ENCODE results near the gene NEURL3. TPM values are rescaled to one million over a fixed set of nuclear protein-coding genes. Genes with fewer than 3 reads are reported as not detected.

Gene NEURL3
- polyA plus RNA-seq, 3 donors: not detected

GRCh38 chr2:96503637-96504243, 1.4 kb downstream of the NEURL3 start:
- Histone ChIP-seq H3K9me3 (replicated peaks in 1 of 2; ENCODE audit: control insufficient read depth in 1 of 2, insufficient read depth in 1 of 2, low read length in 2 of 2) (no peaks in the 10 kb centered on the region), H3K27me3 (ENCODE audit: control insufficient read depth in 2 of 2, insufficient read depth in 2 of 2, low read length in 2 of 2) (no peaks in the 10 kb centered on the region), H3K79me2 (ENCODE audit: insufficient read depth, low read length) (no peaks in the 10 kb centered on the region), H3K9ac (ENCODE audit: insufficient read depth, low read length, poor library complexity, severe bottlenecking) (no peak overlapping the region), H3K27ac (ENCODE audit: low read depth in 1 of 2, low read length in 2 of 2) (no peak overlapping the region), H3K4me1 (ENCODE audit: control insufficient read depth in 1 of 2, insufficient read depth in 2 of 2, low read length in 2 of 2) (peaks cover 10 to 18% of the 10 kb centered on the region in 2 donors), H2AFZ (ENCODE audit: insufficient read depth, low read depth, low read length, poor library complexity, severe bottlenecking) (no peak overlapping the region), H3K36me3 (replicated peaks in 1 of 2; ENCODE audit: control insufficient read depth in 1 of 2, insufficient read depth in 2 of 2, low read length in 2 of 2) (no peaks in the 10 kb centered on the region), H3K4me2 (replicated peaks; ENCODE audit: extremely low read depth, low read length, poor library complexity, severe bottlenecking) (no peak overlapping the region), H4K20me1 (ENCODE audit: insufficient read depth, low read length) (no peaks in the 10 kb centered on the region), H3K4me3 (replicated peaks in 1 of 3; ENCODE audit: low read depth in 2 of 3, low read length in 3 of 3) (no peak overlapping the region)
- no peak for TF ChIP-seq CTCF (IDR thresholded peaks at IDR 0.05)
- Mint-ChIP-seq H3K27ac (no peak overlapping the region), H3K27me3 (ENCODE audit: low read depth in 3 of 3) (peaks cover 3 to 21% (median 14%) of the 10 kb centered on the region in 3 donors), H3K4me1 (peaks cover 11% of the 10 kb centered on the region), H3K4me3 (no peak overlapping the region), H3K36me3 (no peaks in the 10 kb centered on the region), H3K9me3 (peaks cover 0 to 6% (median 0%) of the 10 kb centered on the region in 7 donors)
- 97% methylated on average over 6 of the region's 12 CpGs for WGBS (ENCODE audit: insufficient coverage)
- intact Hi-C loops (cut with micrococcal nuclease): no loop called here
- DNase-seq: no peak

- Histone ChIP-seq H4K20me1 (ENCODE audit: insufficient read depth, low read length) (no peaks in the 10 kb centered on the region), H3K27me3 (ENCODE audit: control insufficient read depth in 2 of 2, insufficient read depth in 2 of 2, low read length in 2 of 2) (no peaks in the 10 kb centered on the region), H3K4me1 (ENCODE audit: control insufficient read depth in 1 of 2, insufficient read depth in 2 of 2, low read length in 2 of 2) (peaks cover 5 to 14% of the 10 kb centered on the region in 2 donors), H3K4me3 (replicated peaks in 1 of 3; ENCODE audit: low read depth in 2 of 3, low read length in 3 of 3) (no peak overlapping the region), H2AFZ (ENCODE audit: insufficient read depth, low read depth, low read length, poor library complexity, severe bottlenecking) (no peak overlapping the region), H3K9ac (ENCODE audit: insufficient read depth, low read length, poor library complexity, severe bottlenecking) (no peak overlapping the region), H3K27ac (ENCODE audit: low read depth in 1 of 2, low read length in 2 of 2) (no peak overlapping the region), H3K79me2 (ENCODE audit: insufficient read depth, low read length) (no peaks in the 10 kb centered on the region), H3K4me2 (replicated peaks; ENCODE audit: extremely low read depth, low read length, poor library complexity, severe bottlenecking) (no peak overlapping the region), H3K36me3 (replicated peaks in 1 of 2; ENCODE audit: control insufficient read depth in 1 of 2, insufficient read depth in 2 of 2, low read length in 2 of 2) (no peaks in the 10 kb centered on the region), H3K9me3 (replicated peaks in 1 of 2; ENCODE audit: control insufficient read depth in 1 of 2, insufficient read depth in 1 of 2, low read length in 2 of 2) (no peaks in the 10 kb centered on the region)
- Mint-ChIP-seq H3K36me3 (no peaks in the 10 kb centered on the region), H3K4me3 (no peak overlapping the region), H3K27me3 (ENCODE audit: low read depth in 3 of 3) (peaks cover 3 to 20% (median 14%) of the 10 kb centered on the region in 3 donors), H3K27ac (peak overlapping the region in 1 of 7 donors; percentile 59), H3K9me3 (peaks cover 0 to 6% (median 0%) of the 10 kb centered on the region in 7 donors), H3K4me1 (peaks cover 11% of the 10 kb centered on the region)
- peak in 1 of 3 donors; percentile 30 for DNase-seq
- intact Hi-C loops (cut with micrococcal nuclease): no loop called here
- no peak for TF ChIP-seq CTCF (IDR thresholded peaks at IDR 0.05)
- 84% methylated on average over 7 of the region's 13 CpGs for WGBS (ENCODE audit: insufficient coverage)
Observed at GRCh38 chr2:96502891-96503636, 2.1 kb downstream of the NEURL3 start.

Measured in CD14-positive monocyte (primary cell).